HEK293 (cell line): ENCODE results near the gene DCAKD.

Source experiments
- CTCF ChIA-PET: fragments of 350-600 bp; formaldehyde crosslinking; extraction: SDS; loops from one replicate; lab custom pipeline; 2021; ENCODE audit warnings: antibody characterized with exemption; lab: Yijun Ruan, JAX
- POLR2A ChIA-PET: fragments of 300-600 bp; formaldehyde crosslinking; extraction: SDS; loops from one replicate; lab custom pipeline; 2020; ENCODE audit warnings: antibody characterized with exemption, inconsistent platforms; lab: Yijun Ruan, JAX
- H3K27ac ChIP-seq: fragments of 200-500 bp; sonication (Bioruptor generic); 2 replicates; pipeline ENCODE4 v1.5.1; 2014; ENCODE audit warnings: low read depth, low read length, control low read depth, inconsistent platforms; ENCODE audit errors: extremely low read depth
- H3K36me3 ChIP-seq, 2 experiments: fragments of 200-500 bp in 1 of 2; sonication (Bioruptor generic) in 1 of 2; 1 replicate in 1 of 2; 2 replicates in 1 of 2; pipeline ENCODE4 v1.5.1; 2014 to 2017; ENCODE audit warnings: inconsistent platforms in 2 of 2, low read length in 2 of 2; ENCODE audit not compliant: control insufficient read depth in 2 of 2, insufficient read depth in 1 of 2
- H3K4me1 ChIP-seq: fragments of 200-500 bp; sonication (Bioruptor generic); 2 replicates; pipeline ENCODE4 v1.5.1; 2014; ENCODE audit warnings: mild to moderate bottlenecking, low read length, inconsistent platforms; ENCODE audit not compliant: control insufficient read depth, insufficient read depth
- H3K4me3 ChIP-seq: 2 replicates; pipeline ENCODE4 v1.5.1; 2011; ENCODE audit warnings: low read depth, mild to moderate bottlenecking, control low read depth, low read length, moderate library complexity
- H3K9me3 ChIP-seq: fragments of 200-500 bp; sonication (Bioruptor generic); 2 replicates; pipeline ENCODE4 v1.5.1; 2014; ENCODE audit warnings: low read depth, low read length, inconsistent platforms; ENCODE audit not compliant: control insufficient read depth, insufficient read depth
- GLI2 ChIP-seq: fragments of 450-650 bp; formaldehyde crosslinking; IDR thresholded peaks from 2 replicates; pipeline ENCODE4; 2017; ENCODE audit warnings: missing biosample characterization, missing genetic modification characterization, low read depth, borderline replicate concordance
- GLIS2 ChIP-seq: fragments of 450-650 bp; formaldehyde crosslinking; IDR thresholded peaks from 2 replicates; pipeline ENCODE4 v1.5.1; 2016; ENCODE audit warnings: missing biosample characterization, missing genetic modification characterization
- HIC1 ChIP-seq: fragments of 450-650 bp; formaldehyde crosslinking; IDR thresholded peaks from 2 replicates; pipeline ENCODE4 v1.5.1; 2016; ENCODE audit warnings: missing biosample characterization, missing genetic modification characterization
- HOXC10 ChIP-seq: sonication (generic); formaldehyde crosslinking; IDR thresholded peaks from 2 replicates; pipeline ENCODE4 v1.8.1; 2023; ENCODE audit warnings: mild to moderate bottlenecking, missing genetic modification reagents
- KLF1 ChIP-seq: fragments of 450-650 bp; formaldehyde crosslinking; IDR thresholded peaks from 2 replicates; pipeline ENCODE4 v1.5.1; 2016; ENCODE audit warnings: missing biosample characterization, missing genetic modification characterization
- KLF7 ChIP-seq: fragments of 450-650 bp; formaldehyde crosslinking; IDR thresholded peaks from 2 replicates; pipeline ENCODE4 v1.5.1; 2016; ENCODE audit warnings: missing biosample characterization, missing genetic modification characterization, borderline replicate concordance
- MEIS1 ChIP-seq: sonication (generic); formaldehyde crosslinking; IDR thresholded peaks from 2 replicates; pipeline ENCODE4 v1.8.1; 2022; ENCODE audit warnings: missing genetic modification reagents, mild to moderate bottlenecking, borderline replicate concordance
- PRDM1 ChIP-seq: fragments of 450-650 bp; formaldehyde crosslinking; IDR thresholded peaks from 2 replicates; pipeline ENCODE4; 2016; ENCODE audit warnings: missing biosample characterization, missing genetic modification characterization
- PRDM4 ChIP-seq: fragments of 450-650 bp; formaldehyde crosslinking; IDR thresholded peaks from 2 replicates; pipeline ENCODE4 v1.5.1; 2017; ENCODE audit warnings: missing biosample characterization, missing genetic modification characterization
- SCRT1 ChIP-seq: fragments of 450-650 bp; formaldehyde crosslinking; IDR thresholded peaks from 2 replicates; pipeline ENCODE4 v1.5.1; 2016; ENCODE audit warnings: missing biosample characterization, missing genetic modification characterization, borderline replicate concordance
- SETDB1 ChIP-seq: IDR thresholded peaks from one replicate; pipeline ENCODE4 v1.6.1; 2017; ENCODE audit warnings: mild to moderate bottlenecking, low read length, moderate library complexity, mixed read lengths; ENCODE audit not compliant: insufficient read length
- ZBTB49 ChIP-seq: fragments of 450-650 bp; formaldehyde crosslinking; IDR thresholded peaks from 2 replicates; pipeline ENCODE4 v1.5.1; 2016; ENCODE audit warnings: missing biosample characterization, missing genetic modification characterization, low read depth
- ZNF121 ChIP-seq: fragments of 450-650 bp; formaldehyde crosslinking; IDR thresholded peaks from 2 replicates; pipeline ENCODE4 v1.5.1; 2016; ENCODE audit warnings: missing biosample characterization, missing genetic modification characterization
- ZNF660 ChIP-seq: fragments of 450-650 bp; IDR thresholded peaks from 2 replicates; pipeline ENCODE4 v1.5.1; 2018; ENCODE audit warnings: missing biosample characterization, mild to moderate bottlenecking, missing genetic modification characterization
- ZNF791 ChIP-seq: fragments of 450-650 bp; formaldehyde crosslinking; IDR thresholded peaks from 2 replicates; pipeline ENCODE4 v1.5.1; 2016; ENCODE audit warnings: missing biosample characterization, missing genetic modification characterization
- ZSCAN18 ChIP-seq: fragments of 450-650 bp; formaldehyde crosslinking; IDR thresholded peaks from 2 replicates; pipeline ENCODE4 v1.5.1; 2016; ENCODE audit warnings: missing biosample characterization, missing genetic modification characterization
- ZSCAN30 ChIP-seq: fragments of 450-650 bp; IDR thresholded peaks from 2 replicates; pipeline ENCODE4 v1.5.1; 2018; ENCODE audit warnings: missing biosample characterization, mild to moderate bottlenecking, missing genetic modification characterization, moderate library complexity

DCAKD gene

GRCh38 chr17:45081047-45081703, 29.7 kb upstream of the DCAKD start (continued):
- TF ChIP-seq ZBTB49 (tag by site-specific recombination) (no peak), ZNF121 (no peak), ZSCAN18 (tag by site-specific recombination) (no peak)

- Histone ChIP-seq H3K9me3 (no peaks in the 10 kb centered on the region), H3K4me3 (no peak overlapping the region), H3K27ac (no peak overlapping the region), H3K4me1 (no peaks in the 10 kb centered on the region; the same call in 1 of the 2 replicates), H3K36me3 (peaks cover 41 to 44% of the 10 kb centered on the region in 2 experiments)
- TF ChIP-seq HIC1 (tag by site-specific recombination) = no peak
- TF ChIP-seq KLF1 (tag by site-specific recombination) = no peak
- TF ChIP-seq GLIS2 (tag by site-specific recombination) = no peak
- no peak for TF ChIP-seq SETDB1
- TF ChIP-seq ZNF791 (tag by site-specific recombination) = no peak
- TF ChIP-seq PRDM4 = no peak
- TF ChIP-seq HOXC10 = no peak
- no peak for TF ChIP-seq MEIS1
- no peak for TF ChIP-seq SCRT1
- no peak for TF ChIP-seq ZNF660 (tag by site-specific recombination)
- no peak for TF ChIP-seq KLF7 (tag by site-specific recombination)
- no peak for TF ChIP-seq PRDM1
- TF ChIP-seq GLI2 (tag by site-specific recombination) = no peak
- TF ChIP-seq ZSCAN30 (tag by site-specific recombination) = no peak
- ChIA-PET POLR2A (interaction anchor here (0.6 to 2.3 kb wide), 2 partner anchors 16 to 422 kb away, joined by 3 to 11 read pairs; partner anchors contain the start of gene NMT1), CTCF (interaction anchor here (1.5 to 2.3 kb wide), 4 partner anchors 10 to 158 kb away, joined by 4 to 8 read pairs (median 6); partner anchors contain the start of gene ACBD4)
These were observed 26.2 kb upstream of the DCAKD start for GRCh38 chr17:45077643-45078042.
